GM12892 (cell line): ENCODE data around the gene ATF6.

Experiments
- POLR2AphosphoS5 ChIP-seq: IDR thresholded peaks from 2 replicates; pipeline ENCODE4 v1.6.1; 2011; ENCODE audit warnings: low read depth, low read length, control low read depth
- TAF1 ChIP-seq: IDR thresholded peaks from 2 replicates; pipeline ENCODE4 v1.6.1; 2011; ENCODE audit warnings: low read depth, mild to moderate bottlenecking, control low read depth, low read length, borderline replicate concordance

GRCh38 chr1:161726473-161727255, 39.5 kb upstream of the ATF6 start:
- TF ChIP-seq TAF1 (peak; percentile 52; the same call in 1 of the 2 replicates), POLR2AphosphoS5 (peak; percentile 86)
